RWPE2 (cell line): ENCODE results near the gene ZNF154.

Experiments
- ATAC-seq: fragments of 200-7000 bp; cut with Tn5 transposase; 3 replicates; pipeline ENCODE4 v1.9.1; 2021; ENCODE audit warnings: low read depth
- DNase-seq: peaks from one replicate; pipeline ENCODE4 v3.0.0-alpha.2; 2020; ENCODE audit warnings: low spot score
- H3K27ac ChIP-seq: fragments of 450-650 bp; 2 replicates; pipeline ENCODE4 v1.5.1; 2017; ENCODE audit warnings: mild to moderate bottlenecking; ENCODE audit not compliant: poor library complexity, severe bottlenecking
- H3K27me3 ChIP-seq: fragments of 250-450 bp; sonication (Bioruptor Pico); 2 replicates; pipeline ENCODE4 v1.5.1; 2021; ENCODE audit warnings: mild to moderate bottlenecking, moderate library complexity; ENCODE audit not compliant: insufficient read depth, poor library complexity, severe bottlenecking
- H3K36me3 ChIP-seq: fragments of 250-450 bp; sonication (Bioruptor Pico); 2 replicates; pipeline ENCODE4 v1.5.1; 2020; ENCODE audit warnings: low read depth, mild to moderate bottlenecking, moderate library complexity
- H3K4me1 ChIP-seq: fragments of 250-450 bp; sonication (Bioruptor Pico); 2 replicates; pipeline ENCODE4 v1.5.1; 2021; ENCODE audit warnings: mild to moderate bottlenecking, moderate library complexity; ENCODE audit not compliant: insufficient read depth, poor library complexity, severe bottlenecking
- H3K4me3 ChIP-seq: fragments of 250-450 bp; sonication (Bioruptor Pico); 2 replicates; pipeline ENCODE4 v1.5.1; 2021; ENCODE audit warnings: mild to moderate bottlenecking, moderate library complexity; ENCODE audit not compliant: severe bottlenecking
- H3K9me3 ChIP-seq: fragments of 250-450 bp; sonication (Bioruptor Pico); 2 replicates; pipeline ENCODE4 v1.5.1; 2021; ENCODE audit warnings: mild to moderate bottlenecking, moderate library complexity; ENCODE audit not compliant: severe bottlenecking
- CTCF ChIP-seq: fragments of 450-650 bp; IDR thresholded peaks from one replicate; pipeline ENCODE4 v1.5.1; 2017; ENCODE audit warnings: mild to moderate bottlenecking, moderate library complexity; ENCODE audit not compliant: poor library complexity, severe bottlenecking

ZNF154 gene

GRCh38 chr19:57668635-57669034, 40.4 kb downstream of the ZNF154 start, which contains the start of gene ZSCAN4:
TSS of gene ZSCAN4 (plus strand) at chr19:57668935. CDS start at chr19:57676146, 7,211 bp downstream.
- TF ChIP-seq CTCF, result no peak
- H3K4me1 ChIP-seq, result no peaks in the 10 kb centered on the region
- no peaks in the 10 kb centered on the region for H3K9me3 ChIP-seq
- H3K36me3 ChIP-seq, result no peaks in the 10 kb centered on the region
- no peaks in the 10 kb centered on the region for H3K27me3 ChIP-seq
- H3K4me3 ChIP-seq, result no peak within 1 kb of the TSS
- no peak for ATAC-seq
- H3K27ac ChIP-seq, result no peak within 1 kb of the TSS
- DNase-seq, result no peak

- no peak for DNase-seq
- no peaks in the 10 kb centered on the region for H3K9me3 ChIP-seq
- no peaks in the 10 kb centered on the region for H3K4me1 ChIP-seq
- no peaks in the 10 kb centered on the region for H3K27me3 ChIP-seq
- TF ChIP-seq CTCF, result no peak
- H3K4me3 ChIP-seq, result no peak overlapping the region
- no peak for ATAC-seq
- H3K36me3 ChIP-seq, result no peaks in the 10 kb centered on the region
- no peak overlapping the region for H3K27ac ChIP-seq
Observed at GRCh38 chr19:57667228-57667627, 41.8 kb downstream of the ZNF154 start.

- Histone ChIP-seq H3K4me1 (no peaks in the 10 kb centered on the region), H3K27ac (no peak overlapping the region), H3K9me3 (no peaks in the 10 kb centered on the region), H3K36me3 (no peaks in the 10 kb centered on the region), H3K4me3 (no peak overlapping the region), H3K27me3 (no peaks in the 10 kb centered on the region)
- DNase-seq, result no peak
- no peak for ATAC-seq
- TF ChIP-seq CTCF, result no peak
Observed at GRCh38 chr19:57665261-57665806, 43.7 kb downstream of the ZNF154 start.

GRCh38 chr19:57664269-57665127, 44.5 kb downstream of the ZNF154 start:
- TF ChIP-seq CTCF, result no peak
- DNase-seq (no peak), ATAC-seq (peak; percentile 87)
- Histone ChIP-seq H3K36me3 (no peaks in the 10 kb centered on the region), H3K9me3 (no peaks in the 10 kb centered on the region), H3K4me1 (no peaks in the 10 kb centered on the region), H3K27me3 (no peaks in the 10 kb centered on the region), H3K4me3 (peak overlapping the region; percentile 34), H3K27ac (no peak overlapping the region)

- no peaks in the 10 kb centered on the region for H3K27me3 ChIP-seq
- DNase-seq (no peak), ATAC-seq (no peak)
- H3K27ac ChIP-seq, result no peak overlapping the region
- TF ChIP-seq CTCF, result no peak
- H3K4me1 ChIP-seq, result peaks cover 5% of the 10 kb centered on the region
- no peaks in the 10 kb centered on the region for H3K36me3 ChIP-seq
- no peaks in the 10 kb centered on the region for H3K9me3 ChIP-seq
- no peak overlapping the region for H3K4me3 ChIP-seq
Observed at GRCh38 chr19:57656346-57656745, 52.7 kb downstream of the ZNF154 start.
